Heart right ventricle (tissue), 16 donors: Measurements from ENCODE around the gene OR1J4. TPM values are rescaled to one million over a fixed set of nuclear protein-coding genes. Genes with fewer than 3 reads are reported as not detected.

Experiments used
- ATAC-seq, 8 donors: fragments of 200-7000 bp; cut with Tn5 transposase; one replicate each; pipeline ENCODE4 v1.9.1; 2020; ENCODE audit warnings: mild to moderate bottlenecking in 8 of 8, moderate library complexity in 8 of 8, moderate number of reproducible peaks in 1 of 8
- DNase-seq, 2 donors: peaks; one replicate each; pipeline ENCODE4 v3.0.0-alpha.2; 2020
- H3K27ac ChIP-seq, 10 donors: fragments of 200-600 bp; sonication (generic) in 2 of 10; one replicate each; pipeline versions ENCODE4 v1.5.0 to v1.8.0; 2020 to 2022; ENCODE audit warnings: mild to moderate bottlenecking in 3 of 10
- H3K27me3 ChIP-seq, 7 donors: fragments of 200-600 bp; one replicate each; pipeline ENCODE4 v1.8.0; 2021 to 2022; ENCODE audit warnings: mild to moderate bottlenecking in 2 of 7
- H3K36me3 ChIP-seq, 9 donors: fragments of 200-600 bp; sonication (generic) in 1 of 9; one replicate each; pipeline versions ENCODE4 v1.5.0 to v1.8.0; 2020 to 2022; ENCODE audit warnings: mild to moderate bottlenecking in 2 of 9
- H3K4me1 ChIP-seq, 9 donors: fragments of 200-600 bp; sonication (generic) in 1 of 9; one replicate each; pipeline versions ENCODE4 v1.5.0 to v1.8.0; 2020 to 2022; ENCODE audit warnings: mild to moderate bottlenecking in 4 of 9
- H3K4me3 ChIP-seq, 10 donors: fragments of 200-600 bp; sonication (generic) in 2 of 10; one replicate each; pipeline versions ENCODE4 v1.5.0 to v1.8.0; 2020 to 2022; ENCODE audit warnings: mild to moderate bottlenecking in 7 of 10, moderate library complexity in 2 of 10
- H3K9me3 ChIP-seq, 11 donors: fragments of 200-600 bp in 10 of 11; sonication (generic) in 2 of 11; one replicate each; pipeline versions ENCODE4 v1.5.0 to v1.8.0; 2013 to 2022; ENCODE audit warnings: mild to moderate bottlenecking in 2 of 11, control low read depth in 1 of 11, moderate library complexity in 1 of 11
- CTCF ChIP-seq, 9 donors: fragments of 200-600 bp; sonication (generic) in 2 of 9; IDR thresholded peaks; one replicate each; pipeline versions ENCODE4 v1.5.0 to v1.8.0; 2021 to 2022; ENCODE audit warnings: antibody characterized with exemption in 9 of 9, mild to moderate bottlenecking in 5 of 9, moderate library complexity in 1 of 9
- WGBS, 2 donors: extraction: QIAGEN DNeasy Blood & Tissue Kit; methylation state at CpG; one replicate each; pipeline ENCODE4 v1.1.7; 2013; ENCODE audit warnings: inconsistent platforms in 1 of 2; 5-methylcytosine and 5-hydroxymethylcytosine counted together
- intact Hi-C, 10 donors: fragments of 100-400 bp; cut with DNase I; formaldehyde crosslinking; loops; one replicate each; pipeline versions ENCODE4 v1.11.1 to v1.14.2; 2022
- polyA plus RNA-seq, 2 donors: library from polyadenylated mRNA; stranded (reverse); fragments of 200-250 nt; gene quantifications; one replicate each; pipeline ENCODE4 v1.2.3, GENCODE V29; 2013
- total RNA-seq, 10 donors: library from RNA; stranded (reverse); fragmentation: NEBNext Ultra II Directional in 3 of 10; extraction: Animal tissue kit (Norgen Biotek cat#: 25700) in 3 of 10; gene quantifications; one replicate each; pipeline versions ENCODE4 v1.2.1 to v1.2.4, GENCODE V29; 2021 to 2023
- donor health status: Arrhythmogenic right ventricular cardiomyopathy.
- donor health status: ischemic (EF 13 %, LVEDD 7.1; RV severe dilation, severe dysfunction).
- donor health status: healthy with polysubstance abuse.
- donor health status: DM: no; HTN: yes; CAD: no.
- donor health status: DM: no; HTN: no; CAD: no.
- donor health status: ischemic (EF 25% LVEDD 6.9; RV normal size, moderate dysfunction).
- donor health status: ischemic (EF 25% LVEDD 5.7; RV mildly dilated, moderate dysfunction).
- donor health status: healthy.
- donor health status: DM: yes; HTN: yes; CAD: no.
- donor health status: Ischemic cardiomyopathy.
- donor health status: ischemic (EF 35%, LVEDD 5.7; RV mildly dilated, moderate dysfunction).
- donor health status: nonischemic (EF 11% LVEDD 7.7; RV severe dilation, severe dysfunction).
- donor health status: DM: yes; HTN: yes; CAD: no.
- donor health status: PGD.
- donor health status: ischemic (EF 29% LVEDD 5.4; RV normal size, mild dysfunction).
- donor health status: nonischemic (EF 23%, LVEDD 6.1; RV moderate dilation, normal function).

OR1J4 gene
- total and polyA plus RNA-seq, 12 donors = not detected

GRCh38 chr9:122546196-122546595 lies 27.3 kb downstream of the OR1J4 start:
- H3K9me3 ChIP-seq = peaks cover 0 to 9% (median 0%) of the 10 kb centered on the region in 11 donors
- H3K27ac ChIP-seq = no peak overlapping the region
- DNase-seq (no peak), ATAC-seq (no peak)
- H3K4me3 ChIP-seq = no peak overlapping the region
- WGBS, 2 donors = 58% methylated on average over 8 of the region's 8 CpGs
- H3K27me3 ChIP-seq = peaks cover 0 to 6% (median 0%) of the 10 kb centered on the region in 7 donors
- TF ChIP-seq CTCF (IDR thresholded peaks at IDR 0.05) = no peak
- intact Hi-C loops = no loop called here
- no peaks in the 10 kb centered on the region for H3K36me3 ChIP-seq
- no peaks in the 10 kb centered on the region for H3K4me1 ChIP-seq

- ATAC-seq (no peak), DNase-seq (no peak)
- no peaks in the 10 kb centered on the region for H3K4me1 ChIP-seq
- no peaks in the 10 kb centered on the region for H3K36me3 ChIP-seq
- intact Hi-C loops = no loop called here
- peaks cover 0 to 6% (median 0%) of the 10 kb centered on the region in 7 donors for H3K27me3 ChIP-seq
- WGBS, 2 donors = 71 to 77% methylated on average over 5 of the region's 5 CpGs
- no peak for TF ChIP-seq CTCF (IDR thresholded peaks at IDR 0.05)
- H3K27ac ChIP-seq = no peak overlapping the region
- peaks cover 0 to 9% (median 0%) of the 10 kb centered on the region in 11 donors for H3K9me3 ChIP-seq
- H3K4me3 ChIP-seq = no peak overlapping the region
Observed at GRCh38 chr9:122551371-122551770, 32.4 kb downstream of the OR1J4 start.

GRCh38 chr9:122552812-122553211 lies 33.9 kb downstream of the OR1J4 start, which contains the start of gene OR1N2:
TSS of gene OR1N2 (plus strand) at chr9:122553112. CDS start at chr9:122553212, 100 bp downstream.
- WGBS, 2 donors = 60 to 75% methylated on average over 2 of the region's 2 CpGs
- DNase-seq (no peak), ATAC-seq (no peak)
- Histone ChIP-seq H3K9me3 (peaks cover 0 to 9% (median 0%) of the 10 kb centered on the region in 11 donors), H3K27ac (no peak within 1 kb of the TSS), H3K27me3 (peaks cover 0 to 6% (median 0%) of the 10 kb centered on the region in 7 donors), H3K4me1 (no peaks in the 10 kb centered on the region), H3K36me3 (no peaks in the 10 kb centered on the region), H3K4me3 (no peak within 1 kb of the TSS)
- intact Hi-C loops = no loop called here
- no peak for TF ChIP-seq CTCF (IDR thresholded peaks at IDR 0.05)

GRCh38 chr9:122561446-122561845 lies 42.5 kb downstream of the OR1J4 start:
- ATAC-seq (no peak), DNase-seq (no peak)
- peaks cover 0 to 22% (median 6%) of the 10 kb centered on the region in 11 donors for H3K9me3 ChIP-seq
- H3K36me3 ChIP-seq = no peaks in the 10 kb centered on the region
- no peak overlapping the region for H3K27ac ChIP-seq
- WGBS, 2 donors = 78 to 80% methylated on average over 4 of the region's 4 CpGs
- peaks cover 0 to 11% (median 0%) of the 10 kb centered on the region in 7 donors for H3K27me3 ChIP-seq
- H3K4me3 ChIP-seq = no peak overlapping the region
- intact Hi-C loops = no loop called here
- TF ChIP-seq CTCF (IDR thresholded peaks at IDR 0.05) = no peak
- no peaks in the 10 kb centered on the region for H3K4me1 ChIP-seq
